A549 (cell line): ENCODE measurements around the gene BEST4. TPM values are rescaled to one million over a fixed set of nuclear protein-coding genes. Genes with fewer than 3 reads are reported as not detected.

Experiments used
- ATAC-seq, 2 experiments: fragments of 200-7000 bp in 1 of 2; fragments of >200 bp in 1 of 2; cut with Nextera tagmentation in 1 of 2; cut with Tn5 transposase in 1 of 2; 3 replicates each; pipeline versions ENCODE4 v1.8.0 to v1.9.1; 2018 to 2020; ENCODE audit warnings: mild to moderate bottlenecking in 1 of 2, moderate library complexity in 1 of 2
- CTCF ChIA-PET: fragments of 300-600 bp; sonication (Branson Sonifier 250); formaldehyde crosslinking; extraction: SDS; loops from one replicate; lab custom pipeline; 2021; ENCODE audit warnings: antibody characterized with exemption, inconsistent platforms; lab: Yijun Ruan, JAX
- POLR2A ChIA-PET: fragments of 350-600 bp; formaldehyde crosslinking; extraction: SDS; loops from one replicate; lab custom pipeline; 2021; ENCODE audit warnings: antibody characterized with exemption, inconsistent platforms; lab: Yijun Ruan, JAX
- DNase-seq, 2 experiments: peaks; one replicate each; pipeline versions ENCODE4 v3.0.0 to v3.0.0-alpha.2; 2011 to 2016; ENCODE audit warnings: low read depth in 1 of 2, low spot score in 1 of 2
- FAIRE-seq: peaks from 2 replicates; lab custom pipeline; 2011; peaks lifted over from hg19 to GRCh38; lab: Jason Lieb, UNC
- H3K27ac ChIP-seq, 2 experiments: fragments of >200 bp; sonication (Bioruptor Twin); formaldehyde crosslinking; 3 replicates each; pipeline ENCODE4 v1.5.1; 2016 to 2017
- H3K4me1 ChIP-seq: fragments of >200 bp; sonication (Bioruptor Twin); formaldehyde crosslinking; 3 replicates; pipeline ENCODE4 v1.6.1; 2016
- H3K4me2 ChIP-seq: fragments of >200 bp; sonication (Bioruptor Twin); formaldehyde crosslinking; 3 replicates; pipeline ENCODE4 v1.6.1; 2016
- H3K4me3 ChIP-seq: fragments of >200 bp; sonication (Bioruptor Twin); formaldehyde crosslinking; 3 replicates; pipeline ENCODE4 v1.5.1; 2016
- H3K9me3 ChIP-seq: fragments of >200 bp; sonication (Bioruptor Twin); formaldehyde crosslinking; 3 replicates; pipeline ENCODE4 v1.6.1; 2016
- ATOH8 ChIP-seq: fragments of 250-450 bp; sonication (Bioruptor Pico); IDR thresholded peaks from 2 replicates; pipeline ENCODE4 v1.5.0; 2020; ENCODE audit warnings: low read depth, mild to moderate bottlenecking, moderate library complexity
- BCL3 ChIP-seq: fragments of >200 bp; sonication (Bioruptor Twin); formaldehyde crosslinking; IDR thresholded peaks from 3 replicates; pipeline ENCODE4 v1.6.1; 2016
- CEBPB ChIP-seq, 2 experiments: fragments of >200 bp in 1 of 2; sonication (Bioruptor Twin) in 1 of 2; formaldehyde crosslinking in 1 of 2; IDR thresholded peaks; 2 replicates each; pipeline ENCODE4 v1.6.1; 2012 to 2016
- CTCF ChIP-seq: fragments of >200 bp; sonication (Bioruptor Twin); formaldehyde crosslinking; IDR thresholded peaks from 3 replicates; pipeline ENCODE4 v1.5.1; 2016
- EHF ChIP-seq: fragments of 250-450 bp; sonication (Bioruptor Pico); IDR thresholded peaks from 2 replicates; pipeline ENCODE4 v1.5.0; 2020; ENCODE audit warnings: mild to moderate bottlenecking
- EP300 ChIP-seq, 2 experiments: fragments of >200 bp; sonication (Bioruptor Twin); formaldehyde crosslinking; IDR thresholded peaks; 2 replicates in 1 of 2; 3 replicates in 1 of 2; pipeline ENCODE4 v1.6.1; 2016 to 2017
- ESRRA ChIP-seq: fragments of 150-350 bp; IDR thresholded peaks from 2 replicates; pipeline ENCODE4 v1.6.1; 2014; ENCODE audit warnings: mild to moderate bottlenecking, low read length, borderline replicate concordance
- FOSB ChIP-seq: fragments of 250-450 bp; sonication (Bioruptor Pico); IDR thresholded peaks from 2 replicates; pipeline ENCODE4 v1.5.0; 2020; ENCODE audit warnings: mild to moderate bottlenecking, moderate library complexity
- FOXS1 ChIP-seq: fragments of 250-450 bp; sonication (Bioruptor Pico); IDR thresholded peaks from 2 replicates; pipeline ENCODE4 v1.5.0; 2020; ENCODE audit warnings: mild to moderate bottlenecking, moderate library complexity
- HEYL ChIP-seq: fragments of 250-450 bp; sonication (Bioruptor Pico); IDR thresholded peaks from 2 replicates; pipeline ENCODE4 v1.8.0; 2021; ENCODE audit warnings: mild to moderate bottlenecking, moderate library complexity
- HOXB13 ChIP-seq: fragments of 250-450 bp; sonication (Bioruptor Pico); IDR thresholded peaks from 2 replicates; pipeline ENCODE4 v1.5.0; 2020; ENCODE audit warnings: low read depth, mild to moderate bottlenecking, moderate library complexity
- JUN ChIP-seq, 2 experiments: fragments of >200 bp; sonication (Bioruptor Twin); formaldehyde crosslinking; IDR thresholded peaks; 2 replicates in 1 of 2; 3 replicates in 1 of 2; pipeline ENCODE4 v1.6.1; 2016 to 2017
- KDM1A ChIP-seq: fragments of 200-600 bp; sonication (generic); IDR thresholded peaks from 2 replicates; pipeline ENCODE4 v1.6.1; 2016; ENCODE audit warnings: low read depth, mild to moderate bottlenecking
- MAFK ChIP-seq: fragments of 450-650 bp; IDR thresholded peaks from 2 replicates; pipeline ENCODE4 v1.6.1; 2014; ENCODE audit not compliant: partially characterized antibody
- MYC ChIP-seq: IDR thresholded peaks from 2 replicates; pipeline ENCODE4 v1.6.1; 2012; ENCODE audit warnings: mild to moderate bottlenecking, inconsistent platforms, low read length, improper control_type of control experiment, borderline replicate concordance
- PBX3 ChIP-seq: IDR thresholded peaks from 2 replicates; pipeline ENCODE4 v1.6.1; 2012
- POLR2A ChIP-seq: IDR thresholded peaks from 2 replicates; pipeline ENCODE4 v1.6.1; 2012; ENCODE audit warnings: mild to moderate bottlenecking, low read length
- POLR2AphosphoS2 ChIP-seq: conservative IDR thresholded peaks from 2 replicates; pipeline ENCODE4 v1.6.1; 2012; ENCODE audit warnings: low read length, improper control_type of control experiment, inconsistent platforms
- RARB ChIP-seq: fragments of 250-450 bp; sonication (Bioruptor Pico); IDR thresholded peaks from 2 replicates; pipeline ENCODE4 v1.8.0; 2021; ENCODE audit warnings: mild to moderate bottlenecking, moderate library complexity
- SMC3 ChIP-seq: fragments of >200 bp; sonication (Bioruptor Twin); formaldehyde crosslinking; IDR thresholded peaks from 3 replicates; pipeline ENCODE4 v1.6.1; 2018; ENCODE audit warnings: inconsistent platforms
- SREBF2 ChIP-seq: fragments of 450-650 bp; IDR thresholded peaks from 2 replicates; pipeline ENCODE4 v1.6.1; 2014; ENCODE audit warnings: mild to moderate bottlenecking, moderate library complexity
- ZC3H11A ChIP-seq: fragments of 450-650 bp; IDR thresholded peaks from 2 replicates; pipeline ENCODE4 v1.6.1; 2014; ENCODE audit warnings: antibody characterized with exemption, mild to moderate bottlenecking
- WGBS: methylation state at CpG from one replicate; pipeline ENCODE4 v1.1.6; 2017; ENCODE audit errors: missing lambda C conversion rate; 5-methylcytosine and 5-hydroxymethylcytosine counted together
- polyA plus RNA-seq, 4 experiments: library from polyadenylated mRNA; depleted of rRNA in 3 of 4; stranded (reverse); fragments of >200 nt; fragmentation: RNase III in 1 of 4; extraction: RNeasy Plus Mini Kit Qiagen cat#74134 plus additional on column Dnase treatment in 1 of 4; gene quantifications; 2 replicates in 3 of 4; 3 replicates in 1 of 4; pipeline ENCODE4 v1.2.3, GENCODE V29; 2011 to 2017
- TF ChIP-seq, protein P1 (sequence below): fragments of 200-600 bp; sonication (generic); IDR thresholded peaks from 2 replicates; pipeline ENCODE4 v1.6.1; 2016; ENCODE audit warnings: antibody characterized with exemption, mild to moderate bottlenecking, moderate library complexity
- TF ChIP-seq, protein P2 (sequence below): IDR thresholded peaks from 2 replicates; pipeline ENCODE4 v1.6.1; 2012
- TF ChIP-seq, protein P3 (sequence below): IDR thresholded peaks from 2 replicates; pipeline ENCODE4 v1.6.1; 2012; ENCODE audit warnings: low read depth, borderline replicate concordance

Gene BEST4
- polyA plus RNA-seq, 2 of the 4 experiments (the other 2 are of a cell fraction), result 0.08 to 0.09 TPM

- ChIA-PET POLR2A (interaction anchor here (1.1 kb wide), 1 partner anchor 14 kb away, joined by 4 read pairs; no protein-coding TSS in a partner anchor), CTCF (no interaction called here)
- H3K4me2 ChIP-seq, result no peak overlapping the region
- FAIRE-seq (no peak), DNase-seq (no peak), ATAC-seq (no peak)
- peaks cover 12% of the 10 kb centered on the region; the same call in 2 of the 3 replicates for H3K4me1 ChIP-seq
- H3K4me3 ChIP-seq, result no peak overlapping the region
- no peak overlapping the region for H3K27ac ChIP-seq
- WGBS, result 94% methylated on average over 1 of the region's 1 CpG
- TF ChIP-seq ZC3H11A (no peak), CEBPB (IDR thresholded peaks at IDR 0.05) (no peak), RARB (no peak), BCL3 (no peak), SREBF2 (no peak), HEYL (CRISPR knock-in tag) (no peak), KDM1A (no peak), SMC3 (no peak), ESRRA (no peak), MAFK (no peak), EHF (no peak), POLR2AphosphoS2 (no peak), POLR2A (no peak), JUN (IDR thresholded peaks at IDR 0.05) (no peak), FOSB (CRISPR knock-in tag) (no peak), ATOH8 (CRISPR knock-in tag) (no peak)
- TF ChIP-seq, protein P1, sequence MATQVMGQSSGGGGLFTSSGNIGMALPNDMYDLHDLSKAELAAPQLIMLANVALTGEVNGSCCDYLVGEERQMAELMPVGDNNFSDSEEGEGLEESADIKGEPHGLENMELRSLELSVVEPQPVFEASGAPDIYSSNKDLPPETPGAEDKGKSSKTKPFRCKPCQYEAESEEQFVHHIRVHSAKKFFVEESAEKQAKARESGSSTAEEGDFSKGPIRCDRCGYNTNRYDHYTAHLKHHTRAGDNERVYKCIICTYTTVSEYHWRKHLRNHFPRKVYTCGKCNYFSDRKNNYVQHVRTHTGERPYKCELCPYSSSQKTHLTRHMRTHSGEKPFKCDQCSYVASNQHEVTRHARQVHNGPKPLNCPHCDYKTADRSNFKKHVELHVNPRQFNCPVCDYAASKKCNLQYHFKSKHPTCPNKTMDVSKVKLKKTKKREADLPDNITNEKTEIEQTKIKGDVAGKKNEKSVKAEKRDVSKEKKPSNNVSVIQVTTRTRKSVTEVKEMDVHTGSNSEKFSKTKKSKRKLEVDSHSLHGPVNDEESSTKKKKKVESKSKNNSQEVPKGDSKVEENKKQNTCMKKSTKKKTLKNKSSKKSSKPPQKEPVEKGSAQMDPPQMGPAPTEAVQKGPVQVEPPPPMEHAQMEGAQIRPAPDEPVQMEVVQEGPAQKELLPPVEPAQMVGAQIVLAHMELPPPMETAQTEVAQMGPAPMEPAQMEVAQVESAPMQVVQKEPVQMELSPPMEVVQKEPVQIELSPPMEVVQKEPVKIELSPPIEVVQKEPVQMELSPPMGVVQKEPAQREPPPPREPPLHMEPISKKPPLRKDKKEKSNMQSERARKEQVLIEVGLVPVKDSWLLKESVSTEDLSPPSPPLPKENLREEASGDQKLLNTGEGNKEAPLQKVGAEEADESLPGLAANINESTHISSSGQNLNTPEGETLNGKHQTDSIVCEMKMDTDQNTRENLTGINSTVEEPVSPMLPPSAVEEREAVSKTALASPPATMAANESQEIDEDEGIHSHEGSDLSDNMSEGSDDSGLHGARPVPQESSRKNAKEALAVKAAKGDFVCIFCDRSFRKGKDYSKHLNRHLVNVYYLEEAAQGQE, result no peak
- TF ChIP-seq, protein P2, sequence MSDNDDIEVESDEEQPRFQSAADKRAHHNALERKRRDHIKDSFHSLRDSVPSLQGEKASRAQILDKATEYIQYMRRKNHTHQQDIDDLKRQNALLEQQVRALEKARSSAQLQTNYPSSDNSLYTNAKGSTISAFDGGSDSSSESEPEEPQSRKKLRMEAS, result no peak
- H3K9me3 ChIP-seq, result no peaks in the 10 kb centered on the region
Measured at GRCh38 chr1:44735992-44736391, 52.0 kb downstream of the BEST4 start.

- H3K4me2 ChIP-seq, result no peak overlapping the region
- H3K4me3 ChIP-seq, result no peak overlapping the region
- no peak for DNase-seq
- no peaks in the 10 kb centered on the region for H3K9me3 ChIP-seq
- ChIA-PET POLR2A (interaction anchor here (5.0 kb wide), 1 partner anchor 12 kb away, joined by 137 read pairs; no protein-coding TSS in a partner anchor), CTCF (interaction anchor here (0.5 to 1.3 kb wide), 2 partner anchors 15 to 18 kb away, joined by 3 read pairs; no protein-coding TSS in a partner anchor)
- no peak overlapping the region for H3K27ac ChIP-seq
- FAIRE-seq, result no peak
- H3K4me1 ChIP-seq, result peaks cover 14% of the 10 kb centered on the region
- no peak for ATAC-seq
- 81% methylated on average over 1 of the region's 1 CpG for WGBS
- TF ChIP-seq FOXS1, result no peak
- no peak for TF ChIP-seq SREBF2
- no peak for TF ChIP-seq ESRRA
- TF ChIP-seq, protein P3, sequence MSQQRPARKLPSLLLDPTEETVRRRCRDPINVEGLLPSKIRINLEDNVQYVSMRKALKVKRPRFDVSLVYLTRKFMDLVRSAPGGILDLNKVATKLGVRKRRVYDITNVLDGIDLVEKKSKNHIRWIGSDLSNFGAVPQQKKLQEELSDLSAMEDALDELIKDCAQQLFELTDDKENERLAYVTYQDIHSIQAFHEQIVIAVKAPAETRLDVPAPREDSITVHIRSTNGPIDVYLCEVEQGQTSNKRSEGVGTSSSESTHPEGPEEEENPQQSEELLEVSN, result no peak
- no peak for TF ChIP-seq EHF
- no peak for TF ChIP-seq EP300 (IDR thresholded peaks at IDR 0.05)
- TF ChIP-seq CTCF, result no peak
- no peak for TF ChIP-seq MYC
- no peak for TF ChIP-seq HOXB13 (CRISPR knock-in tag)
- no peak for TF ChIP-seq FOSB (CRISPR knock-in tag)
- TF ChIP-seq, protein P1, result no peak
- no peak for TF ChIP-seq PBX3
Measured at GRCh38 chr1:44733784-44734183, 54.2 kb downstream of the BEST4 start.
